ENCODE data around the gene CADM1.

The CADM1 gene

DNA sequence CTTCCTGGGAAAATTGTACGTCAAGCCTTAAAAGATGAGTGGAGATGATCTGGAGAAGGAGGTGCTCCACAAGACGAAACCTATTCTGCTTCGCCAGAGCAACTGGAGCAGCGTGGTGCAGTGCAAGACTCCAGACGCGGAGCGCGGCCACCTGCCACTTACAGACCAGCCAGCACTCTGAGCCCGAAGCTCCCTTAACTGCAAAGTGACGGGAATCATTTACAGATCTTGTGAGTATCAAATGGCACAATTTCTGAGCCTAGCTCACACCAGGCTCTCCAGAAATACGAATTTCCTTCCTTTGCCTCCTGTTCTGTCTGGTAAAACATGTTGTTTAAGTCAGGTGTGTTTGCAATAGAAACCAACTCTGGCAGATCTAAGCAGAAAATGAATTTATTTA is 369.3 kb downstream of the CADM1 start:
- DNase-seq: no peak

DNA sequence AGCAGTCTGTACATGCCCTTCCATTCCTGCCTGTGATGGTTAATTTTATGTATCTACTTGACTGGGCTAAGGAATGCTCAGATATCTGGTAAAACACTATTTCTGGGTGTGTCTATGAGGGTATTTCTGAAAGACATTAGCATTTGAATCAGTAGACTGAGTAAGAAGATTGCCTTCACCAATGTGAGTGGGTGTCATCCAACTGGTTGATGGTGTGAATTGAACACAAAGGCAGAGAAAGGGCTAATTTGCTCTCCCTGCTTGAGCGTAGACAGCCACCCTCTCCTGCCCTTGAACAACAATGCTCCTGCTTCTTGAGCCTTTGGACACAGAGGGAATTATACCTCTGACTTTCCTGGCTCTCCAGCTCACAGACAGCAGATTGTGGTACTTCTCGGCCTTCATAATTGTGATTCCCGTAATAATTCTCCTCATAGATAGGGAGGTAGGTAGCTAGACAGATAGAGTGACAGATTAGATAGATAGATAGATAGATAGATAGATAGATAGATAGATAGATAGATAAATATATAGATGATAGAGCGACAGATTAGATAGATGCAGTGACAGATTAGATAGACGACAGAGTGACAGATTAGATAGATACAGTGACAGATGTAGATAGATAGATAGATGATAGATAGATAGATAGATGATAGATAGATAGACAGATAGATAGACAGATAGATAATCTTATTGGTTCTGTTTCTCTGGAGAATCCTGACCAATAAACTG is 370.6 kb downstream of the CADM1 start:
- no peak for DNase-seq

- DNase-seq: no peak
These were observed 371.6 kb downstream of the CADM1 start for GRCh38 chr11:115132436-115133228.

DNA sequence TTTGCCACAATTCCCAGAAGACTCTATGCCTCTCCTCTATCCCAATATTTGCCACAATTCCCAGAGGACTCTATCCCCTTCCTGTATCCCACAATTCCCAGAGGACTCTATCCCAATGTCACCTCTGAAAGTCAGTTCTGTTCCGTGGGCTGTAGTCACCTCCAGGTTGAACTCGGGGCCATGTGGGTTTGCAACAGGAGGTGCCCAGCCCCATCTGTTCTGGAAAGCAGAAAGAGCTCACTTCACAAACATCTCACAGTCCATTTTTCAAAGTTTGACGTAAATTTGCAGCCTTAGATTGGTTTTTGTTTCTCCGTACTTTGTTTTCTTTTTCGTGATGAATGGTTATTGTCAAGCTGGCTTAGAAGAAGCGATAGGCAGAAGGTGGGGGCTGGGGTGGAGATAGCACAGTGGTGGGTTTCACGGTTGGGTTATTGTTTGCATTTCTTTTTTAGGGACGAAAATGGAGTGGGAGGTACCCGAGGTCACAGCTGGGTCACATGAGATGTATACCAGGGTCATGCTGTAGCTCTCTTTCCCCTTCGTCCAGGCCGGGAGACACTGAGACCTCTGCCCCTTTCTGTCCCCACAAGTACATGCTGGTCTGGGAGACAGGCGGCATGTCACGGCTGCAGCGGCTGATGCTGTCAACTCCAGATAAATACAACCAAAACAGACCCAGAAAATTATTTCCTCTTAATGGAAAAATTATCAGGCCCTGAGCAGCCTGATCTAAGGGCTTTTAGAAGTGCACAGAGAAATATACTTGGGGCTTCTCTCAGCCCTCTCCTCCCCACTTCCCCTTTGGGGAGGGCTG is 374.5 kb downstream of the CADM1 start:
- no peak for DNase-seq

DNA sequence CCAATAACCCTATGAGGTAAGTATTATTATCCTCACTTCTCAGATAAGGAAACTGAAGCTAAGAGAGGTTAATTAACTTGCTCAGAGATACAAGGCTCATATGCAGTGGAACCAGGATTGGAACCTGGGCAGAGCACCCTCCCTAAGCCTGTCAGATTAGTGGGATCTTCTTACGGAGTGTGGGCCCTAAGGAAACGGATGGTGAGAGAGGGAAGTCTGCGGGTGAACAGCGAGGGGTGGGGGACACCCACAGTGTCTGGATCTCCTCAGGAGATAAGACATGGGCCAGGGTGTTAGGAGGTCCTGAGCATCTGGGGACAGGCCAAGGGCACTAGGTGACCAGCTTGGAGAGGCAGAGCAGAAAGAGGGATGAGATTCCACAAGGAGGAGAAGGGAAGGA is 376.0 kb downstream of the CADM1 start:
- no peak for DNase-seq

- DNase-seq: no peak
These were observed 376.4 kb downstream of the CADM1 start for GRCh38 chr11:115127790-115128189.

DNA sequence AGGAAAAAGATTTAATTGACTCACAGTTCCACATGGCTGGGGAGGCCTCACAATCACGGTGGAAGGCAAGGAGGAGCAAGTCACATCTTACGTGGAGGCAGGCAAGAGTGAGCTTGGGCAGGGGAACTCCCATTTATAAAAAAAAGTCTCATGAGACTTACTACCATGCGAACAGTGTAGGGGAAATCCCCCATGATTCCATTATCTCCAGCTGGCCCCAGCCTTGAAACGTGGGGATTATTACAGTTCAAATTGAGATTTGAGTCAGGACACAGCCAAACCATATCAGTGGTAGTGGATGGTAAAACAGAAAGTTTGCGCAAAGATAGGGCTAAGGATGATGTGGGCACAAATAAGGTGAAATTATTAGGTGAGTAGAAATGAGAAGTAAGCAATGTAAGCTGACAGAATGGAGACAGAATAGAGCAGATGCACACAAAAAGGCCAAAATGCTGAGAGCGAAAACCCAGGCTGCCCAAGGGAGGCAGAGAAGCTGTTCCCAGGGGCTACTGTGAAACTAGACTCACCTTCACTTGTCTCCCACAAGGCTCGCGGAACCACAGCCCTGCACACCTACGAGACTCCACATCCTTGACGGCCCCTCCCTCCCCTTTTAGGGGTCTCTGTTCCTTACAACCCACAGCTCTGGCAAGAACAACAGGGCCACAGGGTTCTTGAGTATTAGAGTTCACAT is 377.6 kb downstream of the CADM1 start:
- no peak for DNase-seq

- no peak for DNase-seq
These were observed 378.1 kb downstream of the CADM1 start for GRCh38 chr11:115126092-115126491.

GRCh38 chr11:115124786-115125185 is 379.4 kb downstream of the CADM1 start:
- no peak for DNase-seq

DNA sequence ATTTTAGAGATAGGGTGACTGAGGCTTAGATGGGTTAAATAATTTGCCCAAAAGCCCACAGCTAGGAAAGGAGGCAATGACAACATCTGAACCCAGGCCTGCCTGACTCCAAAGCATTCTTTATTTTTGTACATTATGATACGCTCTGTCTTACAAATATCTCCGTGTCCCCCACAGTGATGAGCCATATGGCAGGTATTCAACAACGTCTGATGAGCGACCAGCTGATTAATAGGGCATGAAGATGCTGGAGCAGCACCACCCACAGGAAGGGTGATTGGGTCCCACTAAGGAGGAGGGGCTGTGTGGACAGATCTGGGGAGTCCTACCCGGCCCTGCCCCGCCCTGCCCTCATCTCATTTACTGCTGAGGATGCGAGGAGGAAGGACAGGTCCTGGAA is 380.6 kb downstream of the CADM1 start:
- DNase-seq: no peak

DNA sequence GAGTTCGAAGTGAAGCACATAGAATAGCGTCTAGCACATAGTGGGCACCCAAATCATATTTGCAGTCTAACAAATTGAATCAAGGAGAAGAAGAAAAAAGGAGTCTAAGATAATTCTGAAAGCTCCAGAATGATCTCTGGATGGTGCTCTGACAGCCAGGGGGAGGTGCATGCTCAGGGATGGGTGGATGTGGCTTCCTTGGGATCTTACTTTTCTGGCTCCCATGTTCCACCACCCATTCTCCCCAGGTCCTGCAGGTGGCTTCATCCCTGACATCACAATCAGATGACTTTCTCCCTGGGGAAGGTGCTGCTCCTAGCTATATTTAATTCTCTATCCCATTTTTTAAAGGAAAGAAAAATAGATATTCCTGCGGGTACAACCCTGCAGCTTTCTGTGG is 381.9 kb downstream of the CADM1 start:
- DNase-seq: no peak

Data from stimulated activated CD4-positive, alpha-beta T cell treated with anti-CD3 and anti-CD28 coated beads, Interleukin-12 subunit alpha, Interleukin-12 subunit beta, amount 100 ng/mL, for 4 hours (primary cell).